HEK293 (cell line): Measurements from ENCODE around the gene XRN1.
"Not testable (repeated sequence)": the region's sequence is repeated elsewhere in the genome, so short reads cannot be mapped to it uniquely, and the experiment has no call there.

ENCODE experiments used
- CTCF ChIA-PET: fragments of 350-600 bp; formaldehyde crosslinking; extraction: SDS; loops from one replicate; lab custom pipeline; 2021; ENCODE audit warnings: antibody characterized with exemption; lab: Yijun Ruan, JAX
- POLR2A ChIA-PET: fragments of 300-600 bp; formaldehyde crosslinking; extraction: SDS; loops from one replicate; lab custom pipeline; 2020; ENCODE audit warnings: antibody characterized with exemption, inconsistent platforms; lab: Yijun Ruan, JAX
- H3K27ac ChIP-seq: fragments of 200-500 bp; sonication (Bioruptor generic); 2 replicates; pipeline ENCODE4 v1.5.1; 2014; ENCODE audit warnings: low read depth, low read length, control low read depth, inconsistent platforms; ENCODE audit errors: extremely low read depth
- H3K36me3 ChIP-seq, 2 experiments: fragments of 200-500 bp in 1 of 2; sonication (Bioruptor generic) in 1 of 2; 1 replicate in 1 of 2; 2 replicates in 1 of 2; pipeline ENCODE4 v1.5.1; 2014 to 2017; ENCODE audit warnings: inconsistent platforms in 2 of 2, low read length in 2 of 2; ENCODE audit not compliant: control insufficient read depth in 2 of 2, insufficient read depth in 1 of 2
- H3K4me1 ChIP-seq: fragments of 200-500 bp; sonication (Bioruptor generic); 2 replicates; pipeline ENCODE4 v1.5.1; 2014; ENCODE audit warnings: mild to moderate bottlenecking, low read length, inconsistent platforms; ENCODE audit not compliant: control insufficient read depth, insufficient read depth
- H3K4me3 ChIP-seq: 2 replicates; pipeline ENCODE4 v1.5.1; 2011; ENCODE audit warnings: low read depth, mild to moderate bottlenecking, control low read depth, low read length, moderate library complexity
- H3K9me3 ChIP-seq: fragments of 200-500 bp; sonication (Bioruptor generic); 2 replicates; pipeline ENCODE4 v1.5.1; 2014; ENCODE audit warnings: low read depth, low read length, inconsistent platforms; ENCODE audit not compliant: control insufficient read depth, insufficient read depth
- KLF17 ChIP-seq: fragments of 450-650 bp; formaldehyde crosslinking; IDR thresholded peaks from 2 replicates; pipeline ENCODE4 v1.5.1; 2016; ENCODE audit warnings: missing biosample characterization, missing genetic modification characterization
- PATZ1 ChIP-seq: fragments of 450-650 bp; formaldehyde crosslinking; IDR thresholded peaks from 2 replicates; pipeline ENCODE4 v1.5.1; 2016; ENCODE audit warnings: missing biosample characterization, missing genetic modification characterization
- SP3 ChIP-seq: fragments of 450-650 bp; formaldehyde crosslinking; IDR thresholded peaks from 2 replicates; pipeline ENCODE4 v1.5.1; 2016; ENCODE audit warnings: missing biosample characterization, missing genetic modification characterization
- TCF7L2 ChIP-seq: IDR thresholded peaks from 2 replicates; pipeline ENCODE4 v1.6.1; 2011; ENCODE audit warnings: low read depth, mild to moderate bottlenecking, inconsistent platforms, low read length, moderate library complexity, borderline replicate concordance
- ZBTB11 ChIP-seq: fragments of 450-650 bp; formaldehyde crosslinking; conservative IDR thresholded peaks from 2 replicates; pipeline ENCODE4 v1.5.1; 2016; ENCODE audit warnings: low read depth, missing biosample characterization, missing genetic modification characterization
- ZNF138 ChIP-seq: fragments of 450-650 bp; formaldehyde crosslinking; IDR thresholded peaks from 2 replicates; pipeline ENCODE4 v1.5.1; 2016; ENCODE audit warnings: missing biosample characterization, missing genetic modification characterization, borderline replicate concordance
- ZNF148 ChIP-seq: fragments of 450-650 bp; formaldehyde crosslinking; IDR thresholded peaks from 2 replicates; pipeline ENCODE4 v1.5.0; 2017; ENCODE audit warnings: missing biosample characterization, missing genetic modification characterization, borderline replicate concordance
- ZNF26 ChIP-seq: fragments of 450-650 bp; formaldehyde crosslinking; IDR thresholded peaks from 2 replicates; pipeline ENCODE4 v1.5.1; 2016; ENCODE audit warnings: missing biosample characterization, missing genetic modification characterization
- ZNF311 ChIP-seq: fragments of 450-650 bp; formaldehyde crosslinking; IDR thresholded peaks from 2 replicates; pipeline ENCODE4 v1.5.1; 2017; ENCODE audit warnings: missing biosample characterization, missing genetic modification characterization, borderline replicate concordance
- ZNF324 ChIP-seq: fragments of 450-650 bp; formaldehyde crosslinking; IDR thresholded peaks from 2 replicates; pipeline ENCODE4 v1.5.1; 2016; ENCODE audit warnings: missing biosample characterization, missing genetic modification characterization
- ZNF521 ChIP-seq: fragments of 450-650 bp; formaldehyde crosslinking; IDR thresholded peaks from 2 replicates; pipeline ENCODE4 v1.5.1; 2017; ENCODE audit warnings: missing biosample characterization, mild to moderate bottlenecking, missing genetic modification characterization
- ZNF544 ChIP-seq: fragments of 450-650 bp; formaldehyde crosslinking; IDR thresholded peaks from 2 replicates; pipeline ENCODE4 v1.5.0; 2017; ENCODE audit warnings: missing biosample characterization, missing genetic modification characterization
- TF ChIP-seq, protein P1 (sequence below): fragments of 450-650 bp; formaldehyde crosslinking; IDR thresholded peaks from 2 replicates; pipeline ENCODE4 v1.5.1; 2017; ENCODE audit warnings: missing biosample characterization, missing genetic modification characterization
- TF ChIP-seq, protein P2 (sequence below): fragments of 450-650 bp; formaldehyde crosslinking; IDR thresholded peaks from 2 replicates; pipeline ENCODE4 v1.5.1; 2016; ENCODE audit warnings: missing biosample characterization, missing genetic modification characterization, borderline replicate concordance

The XRN1 gene

DNA sequence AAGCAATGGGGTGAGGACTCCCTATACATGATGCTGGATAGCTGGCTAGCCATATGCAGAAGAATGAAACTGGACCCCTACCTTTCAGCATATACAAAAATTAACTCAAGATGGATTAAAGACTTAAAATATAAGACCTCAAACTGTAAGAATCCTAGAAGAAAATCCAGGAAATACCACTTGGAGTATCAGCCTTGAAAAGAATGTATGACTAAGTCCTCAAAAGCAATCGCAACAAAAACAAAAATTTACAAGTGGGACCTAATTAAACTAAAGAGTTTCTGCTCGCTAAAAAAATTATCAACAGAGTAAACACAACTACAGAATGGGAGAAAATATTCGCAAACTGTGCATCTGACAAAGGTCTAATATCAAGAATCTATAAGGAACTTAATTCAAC lies 94.3 kb downstream of the XRN1 start:
- Histone ChIP-seq H3K4me1 (no peaks in the 10 kb centered on the region), H3K27ac (no peak overlapping the region), H3K4me3 (no peak overlapping the region), H3K9me3 (no peaks in the 10 kb centered on the region), H3K36me3 (peaks cover 14 to 83% of the 10 kb centered on the region in 2 experiments)
- ChIA-PET CTCF (no interaction called here), POLR2A (no interaction called here)
- TF ChIP-seq ZNF148 (tag by site-specific recombination), result no peak

- POLR2A ChIA-PET, H3K27ac ChIP-seq, H3K4me3 ChIP-seq, CTCF ChIA-PET, H3K4me1 ChIP-seq, H3K9me3 ChIP-seq: not testable (repeated sequence)
- peaks cover 12 to 75% of the 10 kb centered on the region in 2 experiments for H3K36me3 ChIP-seq
Observed at GRCh38 chr3:142352698-142353097, 95.1 kb downstream of the XRN1 start.

GRCh38 chr3:142348460-142348859 lies 99.4 kb downstream of the XRN1 start:
- ChIA-PET POLR2A (no interaction called here), CTCF (no interaction called here)
- no peaks in the 10 kb centered on the region for H3K4me1 ChIP-seq
- H3K36me3 ChIP-seq, result peaks cover 4 to 57% of the 10 kb centered on the region in 2 experiments; a peak in 2 of 3 replicates
- no peak overlapping the region for H3K27ac ChIP-seq
- no peak overlapping the region for H3K4me3 ChIP-seq
- H3K9me3 ChIP-seq, result no peaks in the 10 kb centered on the region
- TF ChIP-seq ZBTB11 (tag by site-specific recombination) (no peak), ZNF311 (tag by site-specific recombination) (no peak), ZNF138 (tag by site-specific recombination) (no peak), ZNF26 (tag by site-specific recombination) (no peak), TCF7L2 (no peak), ZNF324 (tag by site-specific recombination) (no peak), ZNF521 (tag by site-specific recombination) (no peak), SP3 (tag by site-specific recombination) (no peak), KLF17 (tag by site-specific recombination) (no peak), ZNF544 (no peak), PATZ1 (tag by site-specific recombination) (no peak)
- TF ChIP-seq, protein P1, sequence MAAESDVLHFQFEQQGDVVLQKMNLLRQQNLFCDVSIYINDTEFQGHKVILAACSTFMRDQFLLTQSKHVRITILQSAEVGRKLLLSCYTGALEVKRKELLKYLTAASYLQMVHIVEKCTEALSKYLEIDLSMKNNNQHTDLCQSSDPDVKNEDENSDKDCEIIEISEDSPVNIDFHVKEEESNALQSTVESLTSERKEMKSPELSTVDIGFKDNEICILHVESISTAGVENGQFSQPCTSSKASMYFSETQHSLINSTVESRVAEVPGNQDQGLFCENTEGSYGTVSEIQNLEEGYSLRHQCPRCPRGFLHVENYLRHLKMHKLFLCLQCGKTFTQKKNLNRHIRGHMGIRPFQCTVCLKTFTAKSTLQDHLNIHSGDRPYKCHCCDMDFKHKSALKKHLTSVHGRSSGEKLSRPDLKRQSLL, result no peak
- TF ChIP-seq, protein P2, sequence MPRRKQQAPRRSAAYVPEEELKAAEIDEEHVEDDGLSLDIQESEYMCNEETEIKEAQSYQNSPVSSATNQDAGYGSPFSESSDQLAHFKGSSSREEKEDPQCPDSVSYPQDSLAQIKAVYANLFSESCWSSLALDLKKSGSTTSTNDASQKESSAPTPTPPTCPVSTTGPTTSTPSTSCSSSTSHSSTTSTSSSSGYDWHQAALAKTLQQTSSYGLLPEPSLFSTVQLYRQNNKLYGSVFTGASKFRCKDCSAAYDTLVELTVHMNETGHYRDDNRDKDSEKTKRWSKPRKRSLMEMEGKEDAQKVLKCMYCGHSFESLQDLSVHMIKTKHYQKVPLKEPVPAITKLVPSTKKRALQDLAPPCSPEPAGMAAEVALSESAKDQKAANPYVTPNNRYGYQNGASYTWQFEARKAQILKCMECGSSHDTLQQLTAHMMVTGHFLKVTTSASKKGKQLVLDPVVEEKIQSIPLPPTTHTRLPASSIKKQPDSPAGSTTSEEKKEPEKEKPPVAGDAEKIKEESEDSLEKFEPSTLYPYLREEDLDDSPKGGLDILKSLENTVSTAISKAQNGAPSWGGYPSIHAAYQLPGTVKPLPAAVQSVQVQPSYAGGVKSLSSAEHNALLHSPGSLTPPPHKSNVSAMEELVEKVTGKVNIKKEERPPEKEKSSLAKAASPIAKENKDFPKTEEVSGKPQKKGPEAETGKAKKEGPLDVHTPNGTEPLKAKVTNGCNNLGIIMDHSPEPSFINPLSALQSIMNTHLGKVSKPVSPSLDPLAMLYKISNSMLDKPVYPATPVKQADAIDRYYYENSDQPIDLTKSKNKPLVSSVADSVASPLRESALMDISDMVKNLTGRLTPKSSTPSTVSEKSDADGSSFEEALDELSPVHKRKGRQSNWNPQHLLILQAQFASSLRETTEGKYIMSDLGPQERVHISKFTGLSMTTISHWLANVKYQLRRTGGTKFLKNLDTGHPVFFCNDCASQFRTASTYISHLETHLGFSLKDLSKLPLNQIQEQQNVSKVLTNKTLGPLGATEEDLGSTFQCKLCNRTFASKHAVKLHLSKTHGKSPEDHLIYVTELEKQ, result no peak
